ENCODE measurements around the gene SCGB2B2. TPM values are rescaled to one million over a fixed set of nuclear protein-coding genes. Genes with fewer than 3 reads are reported as not detected.
A peak's percentile ranks its signal among the peaks of the same experiment; 100 is the strongest.
"Not testable (repeated sequence)": the region's sequence is repeated elsewhere in the genome, so short reads cannot be mapped to it uniquely, and the experiment has no call there.

Gene SCGB2B2
- total RNA-seq, 1 donor from 2014 or later, result 1.3 TPM

DNA sequence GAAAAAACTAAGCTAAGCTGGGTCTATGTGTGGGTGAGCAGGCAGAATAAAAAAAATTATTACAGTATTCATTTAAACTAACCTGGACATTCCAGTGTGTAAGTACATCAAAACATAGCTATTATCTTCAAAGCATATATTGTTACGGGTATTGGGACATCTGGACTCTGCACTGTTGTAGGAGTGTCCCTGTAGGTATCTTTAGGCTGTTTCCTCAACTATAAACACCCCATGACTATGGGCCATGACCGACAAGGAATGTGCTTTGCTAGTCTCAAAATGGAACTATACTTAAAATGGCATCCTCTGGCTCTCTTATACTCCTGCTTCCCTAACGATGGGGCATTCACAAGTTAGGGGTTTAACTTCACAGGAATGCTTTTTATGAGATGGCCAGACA lies 3.4 kb downstream of the SCGB2B2 start:
- intact Hi-C loops (cut with DNase I), result no loop called here
- ATAC-seq, result no peak
- no peak for DNase-seq (ENCODE audit: low spot score)

DNA sequence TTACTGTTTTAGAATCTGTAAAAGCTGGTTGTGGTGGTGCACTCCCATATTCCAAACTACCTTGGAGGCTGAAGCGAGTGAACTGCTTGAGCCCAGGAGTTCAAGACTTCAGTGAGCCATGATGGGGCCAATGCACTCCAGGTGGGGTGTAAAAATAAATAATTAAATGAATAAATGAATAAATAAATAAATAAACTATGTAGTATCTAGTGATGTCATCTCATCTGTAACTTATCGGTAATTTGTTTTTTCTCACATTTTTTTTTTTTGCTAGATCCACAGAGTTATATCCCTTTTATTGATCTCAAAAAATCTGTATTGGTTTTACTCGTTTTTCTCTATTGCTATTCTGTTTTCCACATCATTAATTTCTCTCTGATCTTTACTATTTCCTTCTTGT lies 5.0 kb downstream of the SCGB2B2 start:
- intact Hi-C loops (cut with DNase I), result no loop called here
- no peak for DNase-seq (ENCODE audit: low spot score)
- no peak for ATAC-seq

DNA sequence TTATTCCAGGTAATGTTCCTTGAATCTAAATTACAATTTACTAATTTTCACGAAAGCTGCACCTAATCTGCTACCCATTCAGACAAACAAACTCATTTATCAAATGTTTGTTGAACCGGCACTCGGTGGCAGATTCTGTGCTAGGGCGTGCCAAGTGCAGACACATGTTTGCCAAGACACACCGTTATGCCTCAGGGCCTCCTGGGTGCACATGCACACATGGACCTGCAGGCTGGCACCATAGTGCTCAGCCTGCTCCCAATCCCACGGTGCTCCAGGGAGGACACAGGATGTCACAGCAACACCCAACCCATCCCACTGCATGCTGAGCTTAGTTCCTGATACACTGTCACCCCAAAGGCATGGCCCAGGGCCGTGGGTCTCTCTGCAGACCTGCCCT lies 7.7 kb downstream of the SCGB2B2 start:
- DNase-seq (ENCODE audit: low spot score), result no peak
- no peak for ATAC-seq
- intact Hi-C loops (cut with DNase I), result no loop called here

DNA sequence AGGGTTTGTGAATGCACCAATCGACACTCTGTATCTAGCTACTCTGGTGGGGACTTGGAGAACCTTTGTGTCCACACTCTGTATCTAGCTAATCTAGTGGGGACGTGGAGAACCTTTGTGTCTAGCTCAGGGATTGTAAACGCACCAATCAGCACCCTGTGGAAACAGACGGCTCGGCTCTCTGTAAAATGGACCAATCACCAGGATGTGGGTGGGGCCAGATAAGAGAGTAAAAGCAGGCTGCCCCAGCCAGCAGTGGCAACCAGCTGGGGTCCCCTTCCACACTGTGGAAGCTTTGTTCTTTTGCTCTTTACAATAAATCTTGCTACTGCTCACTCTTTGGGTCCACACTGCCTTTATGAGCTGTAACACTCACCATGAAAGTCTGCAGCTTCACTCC lies 8.3 kb downstream of the SCGB2B2 start:
- DNase-seq (ENCODE audit: low spot score); intact Hi-C loops (cut with DNase I); ATAC-seq: not testable (repeated sequence)

DNA sequence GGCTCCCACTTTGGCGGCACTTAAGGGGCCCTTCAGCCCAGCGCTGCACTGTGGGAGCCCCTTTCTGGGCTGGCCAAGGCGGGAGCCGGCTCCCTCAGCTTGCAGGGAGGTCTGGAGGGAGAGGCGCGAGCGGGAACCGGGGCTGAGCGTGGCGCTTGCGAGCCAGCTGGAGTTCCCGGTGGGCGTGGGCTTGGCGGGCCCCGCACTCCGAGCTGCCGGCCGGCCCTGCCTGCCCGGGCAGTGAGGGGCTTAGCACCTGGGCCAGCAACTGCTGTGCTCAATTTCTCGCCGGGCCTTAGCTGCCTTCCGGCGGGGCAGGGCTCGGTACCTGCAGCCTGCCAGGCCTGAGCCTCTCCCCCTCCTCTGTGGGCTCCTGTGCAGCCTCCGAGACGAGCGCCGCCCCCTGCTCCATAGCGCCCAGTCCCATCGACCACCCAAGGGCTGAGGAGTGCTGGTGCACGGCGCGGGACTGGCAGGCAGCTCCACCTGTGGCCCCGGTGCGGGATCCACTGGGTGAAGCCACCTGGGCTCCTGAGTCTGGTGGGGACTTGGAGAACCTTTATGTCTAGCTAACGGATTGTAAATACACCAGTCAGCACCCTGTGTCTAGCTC lies 8.8 kb downstream of the SCGB2B2 start:
- intact Hi-C loops (cut with DNase I); ATAC-seq; DNase-seq (ENCODE audit: low spot score): not testable (repeated sequence)

DNA sequence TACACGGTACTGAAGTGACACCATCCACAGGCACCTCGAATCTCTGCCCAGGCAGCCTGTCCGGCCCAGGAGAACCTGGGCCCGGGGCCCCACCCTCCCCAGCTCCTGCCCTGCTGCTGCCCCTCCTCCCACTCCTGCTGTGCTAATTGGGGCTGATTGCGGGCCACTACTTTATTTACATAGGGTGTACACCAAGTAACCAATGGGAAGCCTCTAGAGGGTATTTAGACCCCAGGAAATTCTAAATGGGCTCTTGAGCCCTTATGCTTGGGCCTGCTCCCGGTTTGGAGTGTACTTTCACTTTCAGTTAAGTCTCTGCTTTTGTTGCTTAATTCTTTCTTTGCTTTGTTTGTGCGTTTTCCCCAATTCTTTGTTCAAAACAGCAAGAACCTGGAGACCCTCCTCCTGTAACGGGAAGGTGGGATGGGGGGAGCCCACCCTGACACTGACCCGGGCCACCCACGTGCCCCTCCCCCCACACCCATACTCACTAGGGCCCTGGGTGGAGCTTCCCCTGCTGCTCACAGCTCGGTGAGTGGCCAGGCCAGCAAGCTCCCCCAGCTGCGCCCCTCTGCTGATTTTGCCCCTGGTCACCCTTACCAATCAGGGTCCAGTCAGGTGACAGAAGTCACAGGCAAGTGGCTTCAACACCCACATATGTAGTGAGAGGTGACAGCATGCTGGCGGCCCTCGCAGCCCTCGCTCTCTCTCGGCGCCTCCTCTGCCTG lies 9.4 kb downstream of the SCGB2B2 start:
- DNase-seq (ENCODE audit: low spot score) (no peak), ATAC-seq (peak; percentile 34)
- intact Hi-C loops (cut with DNase I), result no loop called here

DNA sequence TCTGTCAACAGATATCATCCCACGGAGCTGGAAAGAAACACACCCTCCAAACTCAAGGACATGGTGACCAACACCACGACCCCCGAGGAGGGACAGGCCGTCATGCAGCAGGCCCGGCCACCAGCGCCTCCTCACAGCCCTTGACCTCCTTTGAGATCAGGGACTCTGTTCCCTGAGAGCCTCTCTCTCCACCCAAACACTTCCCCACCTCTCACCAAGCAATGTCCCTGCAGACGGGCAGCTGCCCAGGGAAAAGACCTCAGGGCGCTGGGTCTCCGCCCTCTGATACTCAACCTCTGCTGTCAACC lies 10.0 kb downstream of the SCGB2B2 start:
- ATAC-seq (no peak), DNase-seq (ENCODE audit: low spot score) (no peak)
- intact Hi-C loops (cut with DNase I), result no loop called here

DNA sequence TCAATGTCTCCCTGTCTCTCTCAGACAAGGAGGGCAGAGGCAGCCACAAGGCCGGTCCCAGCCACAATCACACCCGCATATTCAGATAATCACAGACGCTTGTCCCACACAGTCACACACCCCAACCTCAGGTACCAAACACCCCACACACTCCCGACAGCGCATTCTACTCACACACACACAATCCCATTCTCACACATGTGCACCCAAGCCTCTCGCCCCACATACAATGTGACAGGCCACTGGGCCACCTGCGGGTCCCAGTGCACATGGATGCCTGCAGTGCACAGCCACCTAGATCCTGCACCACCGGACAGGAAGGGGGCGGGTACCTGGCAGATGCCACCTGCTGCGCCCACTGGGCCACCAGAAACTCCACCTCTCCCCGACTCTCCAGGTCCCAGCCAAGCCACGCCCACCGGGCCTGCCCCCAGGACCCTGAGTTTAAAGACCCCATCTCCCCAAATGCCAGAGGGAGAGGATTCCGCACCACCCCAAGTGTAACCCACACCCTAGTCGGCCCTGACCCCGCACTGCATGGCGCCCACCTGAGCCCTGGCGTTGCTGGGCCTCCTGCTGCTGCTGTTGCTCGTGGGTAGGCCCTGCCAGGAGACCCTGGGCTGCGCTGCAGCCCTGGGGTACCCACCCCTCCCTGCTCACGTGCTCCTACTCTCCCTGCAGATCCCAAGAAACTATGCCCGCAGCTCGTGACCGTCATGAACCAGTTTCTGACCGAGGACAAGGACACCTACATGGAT lies 10.6 kb downstream of the SCGB2B2 start:
- DNase-seq (ENCODE audit: low spot score) (no peak), ATAC-seq (no peak)
- intact Hi-C loops (cut with DNase I), result no loop called here

DNA sequence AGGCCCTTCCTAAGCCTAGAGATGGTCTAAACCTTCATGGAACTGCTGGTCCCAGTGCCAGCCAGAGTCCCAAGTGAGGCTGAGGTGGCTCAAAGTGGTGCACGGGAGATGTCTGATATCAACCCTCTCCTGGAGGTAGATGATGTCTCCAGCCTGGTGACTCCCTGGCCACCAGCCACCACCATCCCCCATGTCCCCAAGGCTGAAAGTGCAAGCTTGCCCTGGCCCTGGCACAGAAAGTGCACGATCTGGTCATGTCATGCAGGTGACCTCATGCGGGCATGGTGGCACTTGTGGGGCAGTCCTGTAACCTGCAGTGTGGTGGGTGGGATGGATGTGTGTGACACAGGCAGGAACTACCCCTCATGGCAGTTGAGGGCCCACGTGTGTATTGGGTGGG lies 11.7 kb downstream of the SCGB2B2 start:
- intact Hi-C loops (cut with DNase I); ATAC-seq; DNase-seq (ENCODE audit: low spot score): not testable (repeated sequence)

DNA sequence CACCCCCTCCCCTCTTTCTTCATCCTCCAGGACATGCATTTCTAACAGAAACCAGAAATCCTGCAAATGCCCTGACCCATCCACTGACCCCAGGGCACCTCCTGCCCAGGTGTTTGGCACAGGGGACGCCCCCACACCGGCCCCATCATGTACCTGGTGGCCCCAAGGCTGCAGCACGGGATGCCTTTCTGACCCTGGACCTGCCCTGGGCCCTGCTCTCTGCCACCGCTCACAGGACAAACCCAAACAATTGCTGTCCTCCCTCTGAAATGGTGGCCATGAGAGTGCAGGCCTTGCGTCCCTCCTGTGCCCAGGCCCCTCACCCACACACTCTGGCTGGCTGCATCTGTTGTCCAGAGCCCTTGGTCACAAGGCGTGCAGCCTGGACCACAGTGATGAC lies 12.1 kb downstream of the SCGB2B2 start:
- no peak for DNase-seq (ENCODE audit: low spot score)
- no peak for ATAC-seq
- intact Hi-C loops (cut with DNase I), result no loop called here

DNA sequence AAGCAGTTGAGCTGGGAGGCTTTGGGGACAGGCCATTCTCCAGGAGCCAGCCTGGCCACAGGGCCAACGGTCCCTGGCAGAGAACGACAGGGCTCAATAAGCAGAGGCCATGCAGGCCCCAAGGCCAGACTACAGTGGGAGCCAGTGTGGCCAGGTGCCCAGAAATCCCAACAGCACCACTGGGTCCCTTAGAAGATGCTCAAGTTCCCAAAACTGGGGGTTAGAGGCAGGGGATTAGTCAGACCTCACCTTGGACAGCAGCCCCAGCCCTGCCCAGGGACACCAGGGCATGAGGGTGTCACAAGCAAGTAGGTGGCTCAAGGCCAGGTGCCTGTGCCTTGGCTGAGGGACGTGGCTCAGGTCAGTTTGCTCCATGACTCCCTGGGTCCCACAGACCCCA lies 12.8 kb downstream of the SCGB2B2 start:
- ATAC-seq, result no peak
- no peak for DNase-seq (ENCODE audit: low spot score)
- intact Hi-C loops (cut with DNase I), result no loop called here

DNA sequence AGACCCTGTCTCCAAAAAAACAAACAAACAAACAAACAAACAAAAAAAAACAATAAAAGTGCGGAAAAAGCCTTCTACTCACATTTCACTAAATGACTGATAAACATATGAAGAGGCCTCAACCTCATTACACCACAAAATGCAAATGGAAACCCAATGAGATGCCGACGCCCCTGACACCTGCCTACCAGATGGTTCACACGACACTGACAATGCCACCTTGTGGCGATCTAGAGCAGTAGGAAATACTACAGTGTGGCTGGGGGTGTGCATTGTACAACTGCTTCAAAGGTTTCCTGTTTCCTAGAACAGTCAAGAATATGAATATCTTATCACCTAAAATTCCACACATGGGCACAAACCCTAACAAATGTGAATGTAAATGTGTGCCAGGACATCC lies 14.0 kb downstream of the SCGB2B2 start:
- intact Hi-C loops (cut with DNase I), result no loop called here
- ATAC-seq, result no peak
- no peak for DNase-seq (ENCODE audit: low spot score)

DNA sequence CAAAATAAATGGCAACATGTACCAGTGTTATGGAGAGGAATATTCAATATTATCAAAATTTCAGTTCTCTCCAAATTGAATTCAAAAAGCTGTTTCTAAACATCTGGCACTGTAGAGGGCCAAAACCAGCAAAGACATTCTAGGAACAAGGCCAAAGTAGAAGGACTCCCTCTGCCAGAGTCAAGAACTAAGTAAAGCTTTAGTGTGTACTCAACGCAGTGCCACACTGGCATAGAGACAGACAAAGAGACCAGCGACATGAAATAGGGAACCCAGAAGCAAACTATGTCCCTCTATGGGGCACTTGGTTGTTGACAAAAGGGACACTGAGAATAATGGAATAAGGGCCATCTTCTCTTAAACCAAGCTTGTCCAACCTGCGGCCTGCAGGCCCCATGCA lies 15.6 kb downstream of the SCGB2B2 start:
- ATAC-seq (no peak), DNase-seq (ENCODE audit: low spot score) (no peak)
- intact Hi-C loops (cut with DNase I), result no loop called here

DNA sequence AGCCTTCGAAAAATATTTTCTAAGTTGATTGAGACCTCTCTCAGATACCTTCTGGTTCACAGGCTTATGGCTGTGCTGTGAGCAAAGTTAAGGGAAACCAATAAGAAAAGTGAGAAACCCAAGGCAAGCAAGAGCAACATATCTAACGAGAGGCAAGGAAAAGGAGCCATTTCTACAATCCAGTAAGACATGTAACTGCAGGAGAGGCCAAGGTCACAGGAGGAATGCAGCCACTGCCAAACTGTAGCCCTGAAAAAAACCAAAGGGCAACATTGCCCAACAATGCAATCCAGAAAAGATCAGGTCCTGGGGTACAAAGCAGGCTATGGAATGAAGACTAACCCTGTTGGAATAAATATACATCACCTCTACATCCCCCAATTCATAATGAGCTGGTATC lies 21.3 kb downstream of the SCGB2B2 start:
- no peak for ATAC-seq
- intact Hi-C loops (cut with DNase I), result no loop called here

DNA sequence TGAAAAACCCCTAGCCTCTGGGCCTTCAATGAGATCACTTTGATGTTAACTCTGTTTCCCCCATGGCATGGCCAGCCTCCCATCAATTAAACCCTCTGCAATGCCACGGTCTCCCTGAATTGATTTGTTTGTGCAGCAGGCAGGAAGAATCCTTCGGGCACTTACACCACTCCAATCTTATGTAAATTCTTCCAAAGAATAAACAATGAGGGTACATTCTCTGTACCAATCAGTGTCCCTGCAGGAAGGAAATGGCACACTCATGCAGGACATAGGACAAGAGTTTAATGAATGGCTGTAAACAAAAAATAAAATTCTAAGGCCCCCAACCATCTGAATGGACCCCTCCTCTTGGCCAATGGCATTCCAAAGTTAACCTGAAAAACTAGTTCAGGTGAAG lies 22.2 kb downstream of the SCGB2B2 start:
- intact Hi-C loops (cut with DNase I), result no loop called here
- no peak for ATAC-seq
- DNase-seq (ENCODE audit: low spot score), result no peak

More for the DNA sequence above, 21.3 kb downstream of the SCGB2B2 start:
- DNase-seq (ENCODE audit: low spot score), result no peak

DNA sequence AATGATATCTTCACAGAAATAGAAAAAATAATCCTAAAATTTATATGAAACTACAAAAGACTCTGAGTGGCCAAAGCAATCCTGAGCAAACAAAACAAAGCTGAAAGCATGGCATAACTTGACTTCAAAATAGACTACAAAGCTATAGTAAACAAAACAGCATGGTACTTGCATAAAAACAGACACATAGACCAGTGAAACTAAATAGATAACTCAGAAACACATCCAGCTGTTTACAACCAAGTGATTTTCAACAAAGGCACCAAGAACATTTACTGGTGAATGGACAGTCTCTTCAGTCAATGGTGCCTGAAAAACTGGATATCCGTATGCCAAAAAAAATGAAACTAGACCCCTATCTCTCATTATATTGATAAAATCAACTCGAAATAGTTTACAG lies 25.2 kb downstream of the SCGB2B2 start:
- ATAC-seq (no peak), DNase-seq (ENCODE audit: low spot score) (no peak)
- intact Hi-C loops (cut with DNase I), result no loop called here

DNA sequence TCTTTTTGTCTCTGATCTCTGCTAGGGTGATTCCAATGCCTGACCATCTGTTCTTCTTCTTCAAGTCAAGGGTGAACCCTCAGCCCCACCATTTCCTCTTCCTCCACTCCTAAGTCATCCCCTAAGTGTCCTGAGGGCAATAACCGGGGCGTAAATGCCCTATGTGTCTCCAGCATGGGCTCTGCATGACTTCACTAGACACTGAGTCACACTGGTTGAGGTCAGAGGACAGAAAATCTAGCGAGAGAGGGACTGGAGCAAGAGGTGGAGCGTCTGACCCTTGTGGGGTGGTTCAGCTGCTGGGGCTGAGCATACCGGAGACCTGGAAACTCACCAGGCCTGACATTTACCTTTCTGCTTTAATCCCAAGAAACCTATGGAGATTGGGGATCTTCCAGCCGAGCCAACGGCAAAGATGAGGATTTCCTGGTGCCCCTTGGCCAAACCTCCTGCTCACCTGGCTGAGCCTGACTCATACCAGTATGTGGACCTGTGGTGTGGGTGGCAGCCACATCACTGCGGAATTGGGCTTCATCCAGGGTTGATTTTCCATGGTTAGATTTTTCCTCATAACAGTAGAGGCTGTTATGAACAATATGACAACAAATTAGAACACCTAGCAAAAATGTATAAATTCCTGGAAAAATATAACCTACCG lies 26.9 kb downstream of the SCGB2B2 start:
- intact Hi-C loops (cut with DNase I), result no loop called here
- DNase-seq (ENCODE audit: low spot score), result no peak
- ATAC-seq, result no peak

DNA sequence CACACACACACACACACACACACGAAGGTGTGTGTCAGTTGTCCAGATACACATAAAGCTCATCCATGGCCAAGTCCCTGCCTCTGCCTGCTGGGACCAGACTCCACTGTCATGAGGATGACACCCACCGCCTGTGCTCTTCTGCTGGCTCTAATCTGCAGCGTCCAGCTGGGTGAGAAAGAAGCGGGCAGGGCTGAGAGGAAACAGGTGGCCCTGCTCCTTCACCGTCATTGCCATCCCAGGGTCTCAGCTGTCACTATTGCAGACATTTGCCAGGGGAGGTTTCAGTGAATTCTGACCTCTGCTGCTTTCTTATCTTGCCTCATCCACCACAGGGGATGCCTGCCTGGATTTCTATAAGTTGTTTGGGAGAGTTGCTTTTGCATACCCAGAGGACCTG lies 31.4 kb downstream of the SCGB2B2 start:
- intact Hi-C loops (cut with DNase I), result no loop called here
- DNase-seq (ENCODE audit: low spot score) (no peak), ATAC-seq (no peak)

DNA sequence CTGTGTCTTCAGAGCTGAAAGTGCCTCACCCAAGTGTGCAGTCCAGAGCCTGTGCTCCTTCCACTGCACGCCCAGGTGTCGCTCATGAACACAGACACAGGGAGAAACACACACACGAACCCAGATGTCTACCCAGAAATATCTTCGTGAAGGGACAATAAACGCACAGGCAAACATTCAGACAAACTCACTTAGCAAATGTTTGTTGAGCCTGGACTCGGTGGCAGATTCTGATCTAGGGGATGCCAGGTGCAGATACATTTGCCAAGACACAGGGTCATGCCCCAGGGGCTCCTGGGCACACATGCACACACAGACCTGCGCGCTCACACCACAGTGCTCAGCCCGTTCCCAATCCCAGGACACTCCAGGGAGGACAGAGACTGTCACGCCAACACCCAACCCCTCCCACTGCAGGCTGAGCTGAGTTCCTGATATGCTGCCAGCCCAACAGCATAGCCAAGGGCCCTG lies 31.9 kb downstream of the SCGB2B2 start:
- ATAC-seq, result no peak
- intact Hi-C loops (cut with DNase I), result no loop called here

DNA sequence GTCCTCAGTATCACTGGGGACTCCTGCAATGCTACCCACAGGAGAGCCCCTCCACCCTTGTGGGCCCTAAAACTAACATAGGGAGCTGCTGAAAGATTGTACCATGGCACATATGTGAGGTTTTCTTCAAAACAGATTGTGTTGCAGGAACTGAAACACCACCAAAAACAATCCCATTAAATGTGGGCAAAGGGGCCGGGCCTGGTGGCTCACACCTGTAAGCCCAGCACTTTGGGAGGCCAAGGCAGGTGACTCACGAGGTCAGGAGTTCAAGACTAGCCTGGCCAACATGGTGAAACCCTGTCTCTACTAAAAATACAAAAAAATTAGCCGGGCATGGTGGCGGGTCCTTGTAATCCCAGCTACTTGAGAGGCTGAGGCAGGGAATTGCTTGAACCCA lies 34.7 kb downstream of the SCGB2B2 start:
- no peak for DNase-seq (ENCODE audit: low spot score)
- ATAC-seq, result no peak
- intact Hi-C loops (cut with DNase I), result no loop called here

More for the DNA sequence above, 31.9 kb downstream of the SCGB2B2 start:
- no peak for DNase-seq (ENCODE audit: low spot score)

Measured in sciatic nerve (tissue), 2 donors.